ENCODE data around the gene IFIT2.

DNA sequence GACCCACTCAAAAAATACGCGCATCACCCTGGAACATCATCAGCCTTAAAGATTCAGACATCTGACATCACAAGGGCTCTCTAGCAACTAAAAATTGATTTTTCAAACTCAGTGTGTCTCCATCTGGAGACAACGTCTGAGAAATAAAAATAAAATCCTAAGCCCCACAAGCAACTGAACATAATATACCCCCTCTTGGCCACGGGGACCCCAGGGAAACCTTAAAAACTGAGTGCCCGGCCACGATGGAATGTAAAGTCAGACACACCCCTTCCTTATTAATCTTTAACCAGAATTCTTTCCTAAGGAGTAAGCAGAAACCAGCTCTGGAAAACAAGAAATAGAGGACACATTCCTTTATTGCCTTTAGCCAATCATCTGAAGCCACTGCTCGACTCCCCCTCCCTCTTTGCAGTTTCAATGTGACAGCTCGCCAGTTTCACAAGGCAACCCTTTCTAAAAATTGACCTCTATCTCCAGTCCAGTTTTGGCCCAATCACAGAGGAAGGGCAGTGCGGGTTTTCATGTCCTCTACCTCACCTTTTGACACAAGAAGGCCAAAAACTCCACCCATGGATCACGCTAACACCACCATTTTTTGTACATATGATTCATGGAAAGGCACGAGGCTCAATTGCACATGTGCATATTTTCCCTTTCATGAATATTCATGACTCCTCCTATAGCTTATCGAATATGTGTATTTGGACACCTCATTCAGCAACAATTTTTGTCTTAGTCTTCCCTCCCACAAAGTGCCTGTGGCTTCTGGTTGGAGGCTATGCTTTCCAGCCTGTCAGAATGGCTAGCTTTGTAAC is 50.1 kb downstream of the IFIT2 start:
- TF ChIP-seq POLR2AphosphoS5 (IDR thresholded peaks at IDR 0.05; ENCODE audit: low read depth, low read length) (no peak), SIN3A (IDR thresholded peaks at IDR 0.05; ENCODE audit: borderline replicate concordance, insufficient read depth, low read length) (no peak), REST (IDR thresholded peaks at IDR 0.05; ENCODE audit: insufficient read depth in 1 of 2, low read depth in 2 of 2, low read length in 2 of 2) (no peak), TAF1 (IDR thresholded peaks at IDR 0.05; ENCODE audit: borderline replicate concordance, insufficient read depth, low read length) (no peak)

Measured in PFSK-1 (cell line).